ENCODE data around the gene UBE2M.

- TF ChIP-seq, protein P1, sequence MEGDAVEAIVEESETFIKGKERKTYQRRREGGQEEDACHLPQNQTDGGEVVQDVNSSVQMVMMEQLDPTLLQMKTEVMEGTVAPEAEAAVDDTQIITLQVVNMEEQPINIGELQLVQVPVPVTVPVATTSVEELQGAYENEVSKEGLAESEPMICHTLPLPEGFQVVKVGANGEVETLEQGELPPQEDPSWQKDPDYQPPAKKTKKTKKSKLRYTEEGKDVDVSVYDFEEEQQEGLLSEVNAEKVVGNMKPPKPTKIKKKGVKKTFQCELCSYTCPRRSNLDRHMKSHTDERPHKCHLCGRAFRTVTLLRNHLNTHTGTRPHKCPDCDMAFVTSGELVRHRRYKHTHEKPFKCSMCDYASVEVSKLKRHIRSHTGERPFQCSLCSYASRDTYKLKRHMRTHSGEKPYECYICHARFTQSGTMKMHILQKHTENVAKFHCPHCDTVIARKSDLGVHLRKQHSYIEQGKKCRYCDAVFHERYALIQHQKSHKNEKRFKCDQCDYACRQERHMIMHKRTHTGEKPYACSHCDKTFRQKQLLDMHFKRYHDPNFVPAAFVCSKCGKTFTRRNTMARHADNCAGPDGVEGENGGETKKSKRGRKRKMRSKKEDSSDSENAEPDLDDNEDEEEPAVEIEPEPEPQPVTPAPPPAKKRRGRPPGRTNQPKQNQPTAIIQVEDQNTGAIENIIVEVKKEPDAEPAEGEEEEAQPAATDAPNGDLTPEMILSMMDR (IDR thresholded peaks at IDR 0.05) = no peak
- TF ChIP-seq POLR2A (IDR thresholded peaks at IDR 0.05) = no peak
Measured at GRCh38 chr19:58550362-58551122, 7.9 kb downstream of the UBE2M start.
